Lower leg skin (tissue), 4 donors: Measurements from ENCODE around the gene DCUN1D5. TPM values are rescaled to one million over a fixed set of nuclear protein-coding genes. Genes with fewer than 3 reads are reported as not detected.

Experiments used
- DNase-seq, 2 donors: peaks; one replicate each; pipeline ENCODE4 v3.0.0-alpha.2; 2019; ENCODE audit warnings: low spot score in 2 of 2
- H3K4me3 ChIP-seq: fragments of 200-600 bp; sonication (generic); 2 replicates; pipeline ENCODE4 v1.5.1; 2017; ENCODE audit warnings: mild to moderate bottlenecking, low read depth; ENCODE audit not compliant: poor library complexity, severe bottlenecking
- POLR2A ChIP-seq, 2 donors: fragments of 450-650 bp; IDR thresholded peaks; one replicate each; pipeline ENCODE4 v1.6.1; 2016 to 2017; ENCODE audit warnings: antibody characterized with exemption in 2 of 2, mild to moderate bottlenecking in 1 of 2, moderate library complexity in 1 of 2
- WGBS, 2 donors: methylation state at CpG; one replicate each; pipeline ENCODE4 v1.1.5; 2018; 5-methylcytosine and 5-hydroxymethylcytosine counted together
- intact Hi-C: fragments of 100-400 bp; cut with DNase I; formaldehyde crosslinking; loops from one replicate; pipeline ENCODE4 v1.15.0; 2023; ENCODE audit warnings: low total_unique reads
- total RNA-seq, 4 donors: library from RNA; depleted of rRNA; stranded (reverse); fragments of >200 nt; gene quantifications; one replicate each; pipeline ENCODE4 v1.1.0, GENCODE V29; 2016
- TF ChIP-seq, protein P1 (sequence below), 3 donors: fragments of 450-650 bp; IDR thresholded peaks; one replicate each; pipeline ENCODE4 v1.5.1; 2016; ENCODE audit warnings: antibody characterized with exemption in 3 of 3, mild to moderate bottlenecking in 3 of 3, moderate library complexity in 2 of 3

DCUN1D5 gene
- total RNA-seq, 4 donors from 2014 or later = 31.8 to 64.5 (median 47.7) TPM

DNA sequence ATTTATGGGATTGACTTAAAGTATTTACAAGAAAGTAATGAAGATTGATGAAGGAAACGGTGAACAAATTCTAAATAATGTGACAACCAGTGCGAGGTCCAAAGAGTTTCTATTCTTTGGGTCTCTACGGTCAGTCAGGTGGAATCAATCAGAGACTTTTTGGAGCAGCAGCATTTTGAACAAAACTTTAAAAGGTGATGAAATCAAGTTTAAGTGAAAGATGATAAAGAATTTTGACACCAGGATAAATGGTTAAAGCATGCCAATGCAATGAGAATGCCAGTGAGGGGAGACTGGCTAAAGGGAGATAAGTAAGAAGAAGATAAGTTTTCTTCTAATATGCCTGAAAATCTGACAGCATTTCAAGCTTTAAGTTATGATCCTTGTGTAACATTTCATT is 67.9 kb downstream of the DCUN1D5 start:
- 52 to 56% methylated on average over 3 of the region's 3 CpGs for WGBS, 2 donors
- DNase-seq = no peak
- intact Hi-C loops = no loop called here
- TF ChIP-seq, protein P1, sequence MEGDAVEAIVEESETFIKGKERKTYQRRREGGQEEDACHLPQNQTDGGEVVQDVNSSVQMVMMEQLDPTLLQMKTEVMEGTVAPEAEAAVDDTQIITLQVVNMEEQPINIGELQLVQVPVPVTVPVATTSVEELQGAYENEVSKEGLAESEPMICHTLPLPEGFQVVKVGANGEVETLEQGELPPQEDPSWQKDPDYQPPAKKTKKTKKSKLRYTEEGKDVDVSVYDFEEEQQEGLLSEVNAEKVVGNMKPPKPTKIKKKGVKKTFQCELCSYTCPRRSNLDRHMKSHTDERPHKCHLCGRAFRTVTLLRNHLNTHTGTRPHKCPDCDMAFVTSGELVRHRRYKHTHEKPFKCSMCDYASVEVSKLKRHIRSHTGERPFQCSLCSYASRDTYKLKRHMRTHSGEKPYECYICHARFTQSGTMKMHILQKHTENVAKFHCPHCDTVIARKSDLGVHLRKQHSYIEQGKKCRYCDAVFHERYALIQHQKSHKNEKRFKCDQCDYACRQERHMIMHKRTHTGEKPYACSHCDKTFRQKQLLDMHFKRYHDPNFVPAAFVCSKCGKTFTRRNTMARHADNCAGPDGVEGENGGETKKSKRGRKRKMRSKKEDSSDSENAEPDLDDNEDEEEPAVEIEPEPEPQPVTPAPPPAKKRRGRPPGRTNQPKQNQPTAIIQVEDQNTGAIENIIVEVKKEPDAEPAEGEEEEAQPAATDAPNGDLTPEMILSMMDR (IDR thresholded peaks at IDR 0.05) = no peak
- TF ChIP-seq POLR2A (IDR thresholded peaks at IDR 0.05) = no peak
- H3K4me3 ChIP-seq = no peak overlapping the region

DNA sequence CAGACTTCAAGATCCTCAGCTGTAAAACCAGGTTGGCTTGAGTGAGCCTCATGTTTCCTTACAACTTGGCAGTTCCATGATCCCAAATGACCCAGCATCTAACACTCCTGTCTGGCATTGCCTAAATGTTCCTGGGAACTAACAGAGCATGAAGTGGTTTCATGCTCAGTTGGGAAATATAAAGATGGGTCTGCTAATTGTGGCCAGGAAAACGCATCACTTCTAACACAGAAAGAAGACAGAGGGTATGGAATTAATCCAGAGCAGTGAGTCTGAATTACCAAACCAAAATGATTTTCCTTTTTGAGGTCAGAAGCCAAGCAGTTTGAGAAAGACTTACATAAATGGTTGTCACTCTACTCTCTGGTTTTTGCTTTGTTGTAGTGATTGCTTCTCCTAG is 75.9 kb downstream of the DCUN1D5 start:
- TF ChIP-seq, protein P1 (IDR thresholded peaks at IDR 0.05) = no peak
- TF ChIP-seq POLR2A (IDR thresholded peaks at IDR 0.05) = no peak
- intact Hi-C loops = no loop called here
- H3K4me3 ChIP-seq = no peak overlapping the region
- DNase-seq = no peak
- 50 to 70% methylated on average over 1 of the region's 1 CpG for WGBS, 2 donors

DNA sequence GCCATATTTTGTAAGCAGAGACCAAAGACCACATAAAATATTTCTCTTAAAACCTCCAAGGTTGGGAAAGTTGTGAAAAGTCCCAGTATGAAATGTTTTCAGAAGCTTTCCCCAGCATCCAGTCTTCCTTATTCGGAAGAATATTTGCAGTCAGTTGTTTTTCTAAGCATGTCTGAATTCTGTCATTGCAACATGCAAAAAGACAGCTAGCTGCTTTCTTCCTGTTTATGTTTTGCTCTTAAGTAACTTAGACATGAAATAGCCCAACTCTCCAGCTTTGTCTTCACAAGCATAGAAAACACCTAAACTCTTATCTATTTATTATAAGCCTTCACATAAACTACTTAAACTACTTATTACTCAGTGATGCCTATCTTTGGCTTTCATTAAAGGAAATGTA is 78.5 kb downstream of the DCUN1D5 start:
- intact Hi-C loops = no loop called here
- 81 to 85% methylated on average over 1 of the region's 1 CpG for WGBS, 2 donors
- no peak for DNase-seq
- TF ChIP-seq, protein P1 (IDR thresholded peaks at IDR 0.05) = no peak
- TF ChIP-seq POLR2A (IDR thresholded peaks at IDR 0.05) = no peak
- no peak overlapping the region for H3K4me3 ChIP-seq

Other genes starting within 250 kb of the DCUN1D5 start
- 100 to 1,000 TPM in 1 of 4 donors, 10 to 100 TPM in 1, 1 to 10 TPM in 1, under 1 TPM in 1; 0.84 to 520 (median 49.0) TPM for gene MMP3, start 248.6 kb downstream of the DCUN1D5 start, total RNA-seq
- under 1 TPM in 1 of 4 donors, not detected in 3; 0.59 TPM for gene MMP12, start 217.2 kb downstream of the DCUN1D5 start, total RNA-seq
- 1 to 10 TPM in 1 of 4 donors, not detected in 3; 2.7 TPM for gene MMP13, start 136.4 kb downstream of the DCUN1D5 start, total RNA-seq
- 10 to 100 TPM in 3 of 4 donors, 1 to 10 TPM in 1; 8.9 to 25.8 (median 13.8) TPM for gene DYNC2H1, start 17.3 kb upstream of the DCUN1D5 start, total RNA-seq